Esophagus muscularis mucosa (tissue), 4 donors: ENCODE measurements around the gene STK40.

Source experiments
- EP300 ChIP-seq: sonication (generic); formaldehyde crosslinking; IDR thresholded peaks from one replicate; pipeline ENCODE4 v1.6.1; 2017; ENCODE audit warnings: antibody characterized with exemption
- POLR2A ChIP-seq: fragments of 450-650 bp; IDR thresholded peaks from one replicate; pipeline ENCODE4 v1.6.1; 2017; ENCODE audit warnings: antibody characterized with exemption, moderate library complexity, mild to moderate bottlenecking, low read depth
- POLR2AphosphoS5 ChIP-seq, 2 donors: sonication (generic); formaldehyde crosslinking; IDR thresholded peaks; one replicate each; pipeline ENCODE4 v1.6.1; 2017; ENCODE audit warnings: antibody characterized with exemption in 2 of 2
- TF ChIP-seq, protein P1 (sequence below), 3 experiments: fragments of 200-600 bp in 2 of 3; fragments of 450-650 bp in 1 of 3; sonication (generic) in 2 of 3; IDR thresholded peaks; one replicate each; pipeline ENCODE4 v1.5.1; 2017 to 2019; ENCODE audit warnings: antibody characterized with exemption in 3 of 3, mild to moderate bottlenecking in 2 of 3, moderate library complexity in 1 of 3

DNA sequence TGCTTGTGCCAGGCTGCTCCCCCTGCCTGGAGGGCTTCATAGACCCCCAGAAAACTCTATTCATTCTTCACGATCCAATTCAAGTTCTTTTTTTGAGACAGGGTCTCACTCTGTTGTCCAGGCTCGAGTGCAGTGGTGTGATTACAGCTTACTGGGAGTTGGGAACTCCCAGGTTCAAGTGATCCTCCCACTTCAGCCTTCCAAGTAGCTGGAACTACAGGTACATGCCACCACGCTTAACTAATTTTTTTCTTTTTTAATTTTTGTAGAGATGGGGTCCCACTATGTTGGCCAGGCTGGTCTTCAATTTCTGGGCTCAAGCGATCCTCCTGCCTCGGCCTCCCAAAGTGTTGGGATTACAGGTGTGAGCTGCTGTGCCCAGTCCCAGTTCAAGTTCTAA is 4.3 kb downstream of the STK40 start:
- TF ChIP-seq, protein P1, sequence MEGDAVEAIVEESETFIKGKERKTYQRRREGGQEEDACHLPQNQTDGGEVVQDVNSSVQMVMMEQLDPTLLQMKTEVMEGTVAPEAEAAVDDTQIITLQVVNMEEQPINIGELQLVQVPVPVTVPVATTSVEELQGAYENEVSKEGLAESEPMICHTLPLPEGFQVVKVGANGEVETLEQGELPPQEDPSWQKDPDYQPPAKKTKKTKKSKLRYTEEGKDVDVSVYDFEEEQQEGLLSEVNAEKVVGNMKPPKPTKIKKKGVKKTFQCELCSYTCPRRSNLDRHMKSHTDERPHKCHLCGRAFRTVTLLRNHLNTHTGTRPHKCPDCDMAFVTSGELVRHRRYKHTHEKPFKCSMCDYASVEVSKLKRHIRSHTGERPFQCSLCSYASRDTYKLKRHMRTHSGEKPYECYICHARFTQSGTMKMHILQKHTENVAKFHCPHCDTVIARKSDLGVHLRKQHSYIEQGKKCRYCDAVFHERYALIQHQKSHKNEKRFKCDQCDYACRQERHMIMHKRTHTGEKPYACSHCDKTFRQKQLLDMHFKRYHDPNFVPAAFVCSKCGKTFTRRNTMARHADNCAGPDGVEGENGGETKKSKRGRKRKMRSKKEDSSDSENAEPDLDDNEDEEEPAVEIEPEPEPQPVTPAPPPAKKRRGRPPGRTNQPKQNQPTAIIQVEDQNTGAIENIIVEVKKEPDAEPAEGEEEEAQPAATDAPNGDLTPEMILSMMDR (IDR thresholded peaks at IDR 0.05): no peak
- TF ChIP-seq POLR2AphosphoS5 (IDR thresholded peaks at IDR 0.05): no peak
- TF ChIP-seq POLR2A: no peak
- TF ChIP-seq EP300: no peak
